ENCODE data around the gene ARAF. TPM values are rescaled to one million over a fixed set of nuclear protein-coding genes. Genes with fewer than 3 reads are reported as not detected.

ARAF gene
- total RNA-seq, 1 donor from 2014 or later = 44.0 TPM

DNA sequence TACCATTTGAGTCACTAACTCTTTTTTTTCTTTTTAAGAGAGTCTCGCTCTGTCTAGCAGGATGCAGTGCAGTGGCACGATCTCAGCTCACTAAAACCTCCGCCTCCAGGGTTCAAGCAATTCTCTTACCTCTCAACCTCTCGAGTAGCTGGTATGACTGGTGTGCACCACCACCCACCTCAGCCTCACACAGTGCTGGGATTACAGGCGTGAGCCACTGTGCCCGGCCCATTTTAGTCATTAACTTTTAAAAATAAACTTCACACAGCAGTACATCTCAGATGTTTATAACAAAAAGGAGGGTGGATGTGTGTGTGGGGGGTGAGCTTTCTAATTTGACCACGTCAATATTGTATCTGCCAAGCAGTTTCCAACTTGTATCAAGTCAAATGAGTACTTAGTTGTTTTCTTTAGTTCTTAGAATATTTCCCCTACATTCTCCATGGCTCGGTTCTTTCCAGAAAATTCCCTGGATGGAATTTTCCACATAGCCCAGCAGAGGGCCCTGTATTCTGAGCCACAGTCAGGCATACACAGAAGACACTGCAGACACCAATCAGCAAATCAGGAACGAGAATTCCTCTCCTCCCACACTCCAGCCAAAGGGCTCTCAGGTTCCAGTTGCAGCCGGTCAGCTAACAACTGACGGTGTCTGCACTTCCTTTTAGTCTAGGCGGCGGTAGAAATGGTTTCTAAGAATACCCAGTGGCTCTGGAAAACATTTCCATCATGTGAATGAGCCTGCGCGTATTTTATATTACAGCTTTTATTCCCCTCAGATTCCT is 20.1 kb upstream of the ARAF start:
- Histone ChIP-seq H3K4me3 (ENCODE audit: insufficient read depth, low read depth, low read length) (no peak overlapping the region), H3K27me3 (ENCODE audit: insufficient read depth, low read length) (no peaks in the 10 kb centered on the region), H3K36me3 (ENCODE audit: insufficient read depth, low read length) (no peaks in the 10 kb centered on the region), H3K4me2 (ENCODE audit: low read length) (peak overlapping the region; percentile 48), H3K27ac (ENCODE audit: low read depth, low read length) (no peak overlapping the region), H3K79me2 (ENCODE audit: insufficient read depth, low read length) (no peaks in the 10 kb centered on the region), H3K9ac (ENCODE audit: low read length) (peak overlapping the region; percentile 49), H2AFZ (ENCODE audit: low read depth, low read length) (peak overlapping the region; percentile 60), H3K4me1 (ENCODE audit: insufficient read depth, low read length) (no peaks in the 10 kb centered on the region), H3K9me3 (ENCODE audit: insufficient read depth, low read depth, low read length) (no peaks in the 10 kb centered on the region), H4K20me1 (ENCODE audit: insufficient read depth, low read length) (no peaks in the 10 kb centered on the region)
- FAIRE-seq (peak; percentile 92), DNase-seq (ENCODE audit: low read depth) (peak; percentile 85)
- TF ChIP-seq EZH2 (IDR thresholded peaks at IDR 0.05; ENCODE audit: insufficient read depth, low read length) (no peak), CTCF (IDR thresholded peaks at IDR 0.05; ENCODE audit: insufficient read depth, low read depth, low read length) (peak; percentile 58)
- Mint-ChIP-seq H3K27ac (ENCODE audit: unreplicated experiment) (peak overlapping the region; percentile 80), H3K9me3 (ENCODE audit: unreplicated experiment) (no peaks in the 10 kb centered on the region), H3K36me3 (ENCODE audit: low read depth, unreplicated experiment) (no peaks in the 10 kb centered on the region), H3K27me3 (ENCODE audit: low read depth, unreplicated experiment) (no peaks in the 10 kb centered on the region), H3K4me3 (ENCODE audit: unreplicated experiment) (no peak overlapping the region), H3K4me1 (ENCODE audit: low read depth, unreplicated experiment) (no peaks in the 10 kb centered on the region)

DNA sequence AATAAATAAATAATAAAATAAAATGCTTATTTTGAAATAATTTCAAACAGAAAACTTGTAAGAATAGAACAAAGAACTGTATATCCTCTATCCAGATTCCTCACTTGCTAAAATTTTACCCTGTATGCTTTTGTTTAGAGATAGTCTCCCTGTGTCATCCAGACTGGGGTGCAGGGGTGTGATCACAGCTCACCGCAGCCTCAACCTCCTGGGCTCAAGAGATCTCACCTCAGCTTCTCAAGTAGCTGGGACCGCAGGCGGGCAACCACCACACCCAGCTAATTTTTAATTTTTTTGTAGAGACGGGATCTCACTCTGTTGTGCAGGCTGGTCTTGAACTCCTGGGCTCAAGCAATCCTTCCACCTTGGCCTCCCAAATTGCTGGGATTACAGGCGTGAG is 17.5 kb upstream of the ARAF start:
- H3K27me3 ChIP-seq (ENCODE audit: insufficient read depth, low read length) = no peaks in the 10 kb centered on the region
- no peak overlapping the region for H3K4me3 ChIP-seq (ENCODE audit: insufficient read depth, low read depth, low read length)
- H4K20me1 ChIP-seq (ENCODE audit: insufficient read depth, low read length) = no peaks in the 10 kb centered on the region
- H3K4me3 Mint-ChIP-seq (ENCODE audit: unreplicated experiment) = no peak overlapping the region
- no peak overlapping the region for H3K4me2 ChIP-seq (ENCODE audit: low read length)
- no peaks in the 10 kb centered on the region for H3K9me3 Mint-ChIP-seq (ENCODE audit: unreplicated experiment)
- no peaks in the 10 kb centered on the region for H3K9me3 ChIP-seq (ENCODE audit: insufficient read depth, low read depth, low read length)
- no peak overlapping the region for H2AFZ ChIP-seq (ENCODE audit: low read depth, low read length)
- FAIRE-seq (no peak), DNase-seq (ENCODE audit: low read depth) (no peak)
- no peaks in the 10 kb centered on the region for H3K4me1 Mint-ChIP-seq (ENCODE audit: low read depth, unreplicated experiment)
- no peak overlapping the region for H3K27ac Mint-ChIP-seq (ENCODE audit: unreplicated experiment)
- no peaks in the 10 kb centered on the region for H3K36me3 ChIP-seq (ENCODE audit: insufficient read depth, low read length)
- no peaks in the 10 kb centered on the region for H3K79me2 ChIP-seq (ENCODE audit: insufficient read depth, low read length)
- no peaks in the 10 kb centered on the region for H3K27me3 Mint-ChIP-seq (ENCODE audit: low read depth, unreplicated experiment)
- TF ChIP-seq EZH2 (IDR thresholded peaks at IDR 0.05; ENCODE audit: insufficient read depth, low read length) (no peak), CTCF (IDR thresholded peaks at IDR 0.05; ENCODE audit: insufficient read depth, low read depth, low read length) (no peak)
- no peaks in the 10 kb centered on the region for H3K4me1 ChIP-seq (ENCODE audit: insufficient read depth, low read length)
- no peak overlapping the region for H3K9ac ChIP-seq (ENCODE audit: low read length)
- no peaks in the 10 kb centered on the region for H3K36me3 Mint-ChIP-seq (ENCODE audit: low read depth, unreplicated experiment)
- H3K27ac ChIP-seq (ENCODE audit: low read depth, low read length) = no peak overlapping the region

DNA sequence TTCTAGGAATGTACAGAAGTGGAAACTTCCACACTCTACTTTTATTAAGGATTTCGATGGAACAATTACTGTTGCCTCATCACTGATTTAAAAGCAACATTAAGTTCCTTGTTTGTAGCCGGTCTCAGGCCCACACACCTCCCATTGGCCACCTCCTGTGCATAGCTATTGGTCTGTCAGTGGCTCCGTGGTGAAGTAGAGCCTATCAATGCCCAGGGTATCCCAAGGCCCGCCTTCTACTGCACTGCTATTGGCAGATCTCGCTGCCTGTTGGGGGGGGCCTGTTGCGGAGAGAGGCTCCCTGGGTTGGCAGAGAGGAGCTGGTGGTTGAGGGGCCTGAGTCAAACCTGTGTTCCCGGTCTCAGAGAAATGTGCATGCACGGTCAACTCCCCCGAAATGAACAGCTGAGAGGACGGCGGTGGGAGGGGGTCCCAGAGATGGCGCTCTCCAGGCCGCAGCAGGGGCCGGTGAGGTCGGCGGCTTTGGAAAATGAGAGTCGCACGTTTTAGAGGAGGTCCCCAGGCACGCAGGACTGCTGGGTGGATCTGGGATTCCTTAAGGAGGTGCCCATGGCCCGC is 4.9 kb upstream of the ARAF start:
- Mint-ChIP-seq H3K4me1 (ENCODE audit: low read depth, unreplicated experiment) (peaks cover 3% of the 10 kb centered on the region), H3K27me3 (ENCODE audit: low read depth, unreplicated experiment) (no peaks in the 10 kb centered on the region), H3K27ac (ENCODE audit: unreplicated experiment) (no peak overlapping the region), H3K36me3 (ENCODE audit: low read depth, unreplicated experiment) (no peaks in the 10 kb centered on the region), H3K4me3 (ENCODE audit: unreplicated experiment) (peak overlapping the region; percentile 77), H3K9me3 (ENCODE audit: unreplicated experiment) (no peaks in the 10 kb centered on the region)
- peaks cover 9% of the 10 kb centered on the region for H3K4me1 ChIP-seq (ENCODE audit: insufficient read depth, low read length)
- H3K9ac ChIP-seq (ENCODE audit: low read length) = peak overlapping the region; percentile 82
- peak overlapping the region; percentile 84 for H2AFZ ChIP-seq (ENCODE audit: low read depth, low read length)
- H3K27ac ChIP-seq (ENCODE audit: low read depth, low read length) = peak overlapping the region; percentile 72
- peaks cover 2% of the 10 kb centered on the region for H3K79me2 ChIP-seq (ENCODE audit: insufficient read depth, low read length)
- H4K20me1 ChIP-seq (ENCODE audit: insufficient read depth, low read length) = no peaks in the 10 kb centered on the region
- TF ChIP-seq CTCF (IDR thresholded peaks at IDR 0.05; ENCODE audit: insufficient read depth, low read depth, low read length) (no peak), EZH2 (IDR thresholded peaks at IDR 0.05; ENCODE audit: insufficient read depth, low read length) (no peak)
- peak overlapping the region; percentile 81 for H3K4me2 ChIP-seq (ENCODE audit: low read length)
- H3K36me3 ChIP-seq (ENCODE audit: insufficient read depth, low read length) = no peaks in the 10 kb centered on the region
- no peaks in the 10 kb centered on the region for H3K9me3 ChIP-seq (ENCODE audit: insufficient read depth, low read depth, low read length)
- DNase-seq (ENCODE audit: low read depth) (peak; percentile 90), FAIRE-seq (peak; percentile 95)
- no peaks in the 10 kb centered on the region for H3K27me3 ChIP-seq (ENCODE audit: insufficient read depth, low read length)
- peak overlapping the region; percentile 56 for H3K4me3 ChIP-seq (ENCODE audit: insufficient read depth, low read depth, low read length)

All from astrocyte (in vitro differentiated cells and primary cell).